ENCODE results near the gene FAM120B.

Gene FAM120B

DNA sequence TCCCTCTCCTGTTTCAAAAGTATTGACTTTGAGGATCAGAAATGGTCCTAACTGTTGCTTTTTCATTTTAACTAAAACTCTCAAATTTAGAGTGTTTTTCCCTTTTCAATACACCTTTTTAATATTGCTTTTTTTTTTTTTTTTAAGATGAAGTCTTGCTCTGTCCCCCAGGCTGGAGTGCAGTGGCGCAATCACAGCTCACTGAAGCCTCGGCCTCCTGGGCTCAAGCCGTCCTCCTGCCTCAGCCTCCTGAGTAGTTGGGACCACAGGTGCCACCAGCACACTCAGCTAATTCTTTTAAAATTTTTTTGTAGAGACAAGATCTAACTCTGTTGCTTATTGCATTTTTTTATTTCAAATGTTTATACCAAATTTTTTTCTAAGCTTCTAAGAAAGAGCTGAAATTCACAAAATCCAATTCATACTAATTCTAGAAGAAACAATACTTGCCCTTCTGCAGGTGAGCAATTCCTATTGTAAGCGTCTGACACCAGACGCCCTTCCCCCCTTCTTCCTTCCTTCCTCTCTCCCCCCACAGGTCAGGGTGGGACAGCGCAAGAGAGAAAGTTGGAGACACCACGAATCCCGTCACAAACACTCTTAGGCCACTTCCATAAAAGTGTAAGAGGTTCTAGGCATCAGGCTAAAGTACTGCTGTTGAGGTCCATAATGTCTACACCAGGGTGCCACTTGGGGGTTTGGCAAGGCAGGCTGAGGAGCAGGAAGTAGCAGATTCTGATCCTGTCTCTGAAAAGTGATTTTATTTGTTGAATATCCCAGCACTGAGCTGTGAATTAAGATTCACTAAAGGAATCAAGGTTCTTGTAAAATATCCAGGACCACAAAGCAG is 28.4 kb upstream of the FAM120B start:
- FAIRE-seq = no peak
- TF ChIP-seq POLR2A (IDR thresholded peaks at IDR 0.05; ENCODE audit: low read depth, low read length) = no peak
- DNase-seq (ENCODE audit: insufficient read length, low spot score) = no peak

DNA sequence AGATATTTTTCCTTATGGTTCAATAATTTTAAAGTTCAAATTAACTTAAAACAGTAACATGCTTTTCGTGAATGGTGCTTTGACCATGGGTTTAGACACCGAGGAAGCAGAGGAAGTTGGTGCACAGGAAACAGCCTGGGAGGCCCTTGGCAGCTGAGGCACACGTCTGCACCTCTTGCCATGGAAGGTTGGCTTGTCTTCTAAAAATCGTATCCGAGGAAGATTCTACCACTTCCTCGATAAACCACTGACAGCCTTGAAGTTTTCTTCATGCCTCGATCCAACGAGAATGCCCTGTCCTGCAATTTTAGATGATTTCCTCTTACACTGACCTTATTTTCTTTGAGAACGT is 27.8 kb upstream of the FAM120B start:
- DNase-seq (ENCODE audit: insufficient read length, low spot score) (no peak), FAIRE-seq (no peak)
- no peak for TF ChIP-seq POLR2A (IDR thresholded peaks at IDR 0.05; ENCODE audit: low read depth, low read length)

DNA sequence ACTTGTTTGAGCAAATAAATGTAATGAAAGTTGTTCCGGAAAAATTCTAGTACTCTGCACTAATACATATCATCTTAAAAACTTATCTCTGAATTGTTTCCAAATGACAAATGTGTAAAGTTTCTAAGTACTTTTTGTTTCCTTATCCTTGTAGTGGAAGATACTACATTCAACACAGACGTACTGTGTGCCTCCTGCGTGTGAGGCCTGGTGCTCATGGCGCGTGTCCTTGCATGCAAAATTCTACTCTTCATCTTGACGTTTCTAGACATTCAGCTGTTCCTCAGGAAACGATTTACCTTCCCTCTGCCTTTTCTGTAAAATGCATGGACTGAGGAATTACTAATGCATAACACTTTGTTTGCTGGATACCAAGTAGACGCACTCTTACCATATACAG is 27.1 kb upstream of the FAM120B start:
- DNase-seq (ENCODE audit: insufficient read length, low spot score) (no peak), FAIRE-seq (no peak)
- TF ChIP-seq POLR2A (IDR thresholded peaks at IDR 0.05; ENCODE audit: low read depth, low read length) = no peak

DNA sequence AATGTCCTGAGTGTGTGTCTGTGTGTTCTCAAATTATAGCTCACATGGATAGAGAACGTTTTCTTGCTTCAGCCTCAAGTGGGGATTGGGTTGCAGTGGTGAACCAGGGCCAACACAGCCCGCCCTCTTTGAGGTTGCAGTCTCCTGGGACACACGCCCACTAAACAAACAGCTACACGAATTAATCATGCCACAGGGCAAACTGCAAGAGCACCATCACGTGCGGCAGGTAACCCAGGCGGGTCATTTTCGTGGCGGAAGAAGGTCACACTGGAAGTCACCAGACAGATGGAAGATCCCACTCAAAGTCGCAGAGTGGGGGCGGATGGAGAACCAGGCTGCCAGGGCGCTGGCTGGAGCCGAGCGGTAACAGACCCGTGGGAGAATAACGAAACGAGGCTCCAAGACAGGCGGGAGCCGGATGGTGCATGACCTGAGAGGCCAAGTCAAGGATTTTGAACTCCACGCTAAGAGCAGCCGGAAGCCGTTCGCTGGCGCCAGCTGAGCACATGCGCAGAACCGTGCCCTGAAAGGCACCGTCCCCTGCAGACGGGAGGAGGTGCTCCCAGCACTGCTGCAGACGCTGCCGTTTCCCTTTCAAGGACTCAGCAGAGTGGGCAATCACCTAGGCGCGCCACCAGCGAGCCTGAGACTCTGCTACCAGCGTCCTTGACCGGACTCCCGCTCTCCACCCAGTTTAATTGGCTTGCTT is 26.4 kb upstream of the FAM120B start:
- FAIRE-seq (no peak), DNase-seq (ENCODE audit: insufficient read length, low spot score) (no peak)
- no peak for TF ChIP-seq POLR2A (IDR thresholded peaks at IDR 0.05; ENCODE audit: low read depth, low read length)

DNA sequence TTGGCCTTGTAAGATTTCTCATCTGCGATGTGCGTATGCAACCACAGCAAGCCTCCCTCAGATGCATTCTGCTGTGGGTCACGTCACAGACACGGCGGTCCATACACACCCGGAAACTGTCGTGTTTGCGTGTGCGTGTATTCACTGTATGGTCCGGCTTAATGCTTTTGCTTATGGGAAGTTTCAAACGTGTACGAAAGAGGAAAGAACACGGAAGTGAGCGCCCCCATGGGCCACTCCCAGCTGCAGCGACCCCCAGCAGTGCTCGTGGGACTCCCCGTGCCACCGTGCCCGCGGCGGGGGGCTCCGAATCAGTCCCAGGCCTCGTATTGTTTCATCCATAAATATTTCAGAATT is 25.9 kb upstream of the FAM120B start:
- FAIRE-seq = no peak
- TF ChIP-seq POLR2A (IDR thresholded peaks at IDR 0.05; ENCODE audit: low read depth, low read length) = no peak
- no peak for DNase-seq (ENCODE audit: insufficient read length, low spot score)

DNA sequence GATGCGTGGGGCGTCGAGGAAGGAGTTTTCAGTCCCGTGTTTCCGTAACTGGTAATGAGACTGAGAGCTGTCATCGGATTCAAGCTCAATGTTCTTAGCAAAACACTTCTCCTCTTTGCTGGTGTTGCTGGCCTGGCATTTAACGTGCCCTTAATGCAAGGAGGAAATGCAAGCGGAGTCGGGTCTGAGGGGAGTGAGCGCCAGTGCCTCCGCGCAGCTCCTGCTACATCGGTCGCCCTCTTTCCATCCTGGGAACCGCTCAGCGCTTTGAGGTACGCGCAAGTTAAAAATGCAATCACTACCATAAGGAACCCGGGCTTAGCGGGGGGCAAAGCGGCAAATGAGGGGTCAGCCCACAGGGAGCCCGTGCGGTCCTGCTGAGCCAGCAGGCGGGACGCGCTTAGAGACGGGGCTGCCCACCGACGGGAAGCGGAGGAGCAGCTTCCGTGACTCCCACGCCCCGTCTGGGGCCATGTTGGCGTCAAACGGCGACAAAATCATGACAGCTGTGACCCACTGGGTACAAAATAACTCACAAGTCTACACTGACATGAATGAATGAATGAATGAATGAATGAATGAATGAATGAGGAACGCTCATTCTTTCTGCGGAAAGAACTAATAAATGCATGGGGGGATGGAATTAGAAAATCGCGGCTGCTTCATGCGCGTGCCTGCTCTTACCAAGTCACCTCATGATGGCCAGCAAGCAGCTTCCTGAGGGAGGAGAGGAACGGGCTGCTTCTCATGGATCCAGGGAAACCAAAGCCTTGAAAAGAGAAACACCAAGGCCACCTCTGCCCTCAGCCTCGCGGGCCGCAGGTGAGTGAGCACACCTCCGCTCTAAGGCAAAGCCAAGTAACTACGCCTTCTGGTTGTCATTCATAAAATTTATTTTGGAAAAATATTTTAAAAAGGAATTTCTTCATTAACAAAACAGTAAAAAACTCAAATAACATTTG is 24.9 kb upstream of the FAM120B start:
- no peak for FAIRE-seq
- no peak for TF ChIP-seq POLR2A (IDR thresholded peaks at IDR 0.05; ENCODE audit: low read depth, low read length)

DNA sequence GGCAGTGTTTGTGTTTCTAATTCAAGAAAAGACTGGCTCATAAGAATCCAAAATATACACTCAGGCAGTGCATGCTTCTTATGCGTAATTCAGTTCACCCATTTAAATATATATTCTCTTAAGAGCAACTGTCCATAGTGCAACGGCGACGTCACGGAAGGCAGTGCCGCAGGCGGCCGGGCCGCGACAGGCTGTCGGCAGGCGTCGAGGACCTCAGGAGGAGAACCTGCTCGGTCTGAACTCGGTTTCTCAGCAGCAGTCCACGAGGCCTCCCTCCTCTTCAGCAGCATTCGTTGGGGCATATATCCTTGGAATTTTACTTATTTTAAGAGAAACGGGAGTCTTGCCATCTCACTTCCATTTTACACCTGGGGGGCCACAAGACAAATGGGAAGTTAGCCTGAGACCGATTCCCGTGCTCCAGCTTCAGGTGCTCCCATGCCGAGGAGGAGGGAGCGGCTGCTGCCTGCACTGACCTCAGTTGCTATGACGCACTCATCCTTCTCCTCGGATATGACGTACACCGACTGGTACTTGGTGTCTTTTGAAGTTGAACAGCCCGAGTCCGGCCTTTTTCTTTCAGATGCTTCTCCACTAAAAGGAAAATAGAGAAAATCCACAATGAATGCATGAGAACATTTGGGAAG is 23.9 kb upstream of the FAM120B start:
- FAIRE-seq (no peak), DNase-seq (ENCODE audit: insufficient read length, low spot score) (no peak)
- no peak for TF ChIP-seq POLR2A (IDR thresholded peaks at IDR 0.05; ENCODE audit: low read depth, low read length)

More for the DNA sequence above, 24.9 kb upstream of the FAM120B start:
- DNase-seq (ENCODE audit: insufficient read length, low spot score) = no peak

DNA sequence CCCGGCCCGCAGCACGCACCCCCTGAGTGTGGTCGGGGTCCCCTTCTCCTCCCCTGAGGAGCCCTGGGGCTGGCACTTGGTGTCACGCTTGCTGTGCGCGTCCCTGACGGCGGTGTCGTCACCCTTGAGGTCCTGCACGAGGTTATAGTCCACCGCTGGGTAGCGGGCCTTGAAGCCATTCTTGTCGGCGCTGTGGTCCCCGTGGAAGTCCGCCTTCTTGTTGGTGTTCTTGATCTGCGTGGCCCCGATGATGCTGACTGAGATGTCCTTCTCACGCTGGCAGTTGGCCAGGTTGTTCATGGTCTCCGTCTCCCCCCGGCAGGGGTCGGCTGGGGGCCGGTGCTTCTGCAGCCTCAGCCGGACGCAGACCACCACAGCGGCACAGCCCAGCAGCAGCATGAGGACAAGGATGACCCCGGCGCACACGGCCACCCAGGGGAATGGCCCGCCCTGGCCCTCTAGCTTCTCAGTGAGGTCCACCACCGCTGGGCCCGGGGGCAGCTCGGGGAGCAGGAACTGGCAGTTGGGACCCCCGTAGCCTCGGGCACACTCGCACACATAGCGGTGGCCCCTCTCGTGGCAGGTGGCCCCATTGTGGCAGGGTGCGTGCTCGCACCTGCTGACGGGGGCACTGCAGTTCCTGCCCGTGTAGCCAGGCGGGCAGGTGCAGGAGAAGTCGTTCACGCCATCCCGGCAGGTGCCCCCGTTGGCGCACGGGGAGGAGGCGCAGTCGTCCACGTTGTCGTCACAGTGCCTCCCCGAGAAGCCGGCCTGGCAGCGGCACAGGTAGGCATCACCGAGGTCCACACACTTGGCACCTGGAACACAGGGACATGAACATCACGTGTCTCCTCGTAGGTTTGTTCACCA is 23.1 kb upstream of the FAM120B start:
- FAIRE-seq (no peak), DNase-seq (ENCODE audit: insufficient read length, low spot score) (no peak)
- no peak for TF ChIP-seq POLR2A (IDR thresholded peaks at IDR 0.05; ENCODE audit: low read depth, low read length)

DNA sequence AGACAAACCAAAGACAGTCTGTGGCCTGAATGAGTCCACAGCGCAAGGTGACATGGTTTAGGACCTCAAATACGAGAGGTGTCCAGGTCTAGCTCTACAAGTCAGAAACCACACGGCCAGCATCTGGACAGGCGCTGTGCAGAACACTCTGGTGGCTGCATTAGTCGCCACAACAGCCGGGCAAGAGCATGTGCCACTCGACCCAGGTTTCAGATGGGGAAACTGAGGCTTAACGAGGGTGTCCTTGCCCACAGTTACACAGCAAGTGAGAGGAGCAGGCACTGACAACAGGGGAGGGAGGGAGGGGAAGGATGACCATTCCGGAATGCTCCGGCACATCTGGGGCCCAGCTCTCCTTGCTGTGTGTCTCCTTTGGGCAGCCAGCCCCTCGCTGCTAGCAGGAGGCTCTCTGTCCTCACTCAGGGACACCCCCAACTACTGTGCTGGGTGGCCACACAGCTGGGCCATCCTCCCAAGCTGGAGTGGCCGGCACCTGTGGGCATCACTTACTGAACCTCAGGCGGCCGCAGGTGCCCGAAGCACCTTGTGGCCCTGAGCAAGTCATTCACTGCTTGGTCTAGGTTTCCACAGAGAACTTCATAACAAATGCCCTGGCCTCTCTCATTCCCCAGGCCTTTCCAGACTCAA is 22.3 kb upstream of the FAM120B start:
- DNase-seq (ENCODE audit: insufficient read length, low spot score) (no peak), FAIRE-seq (no peak)
- no peak for TF ChIP-seq POLR2A (IDR thresholded peaks at IDR 0.05; ENCODE audit: low read depth, low read length)

DNA sequence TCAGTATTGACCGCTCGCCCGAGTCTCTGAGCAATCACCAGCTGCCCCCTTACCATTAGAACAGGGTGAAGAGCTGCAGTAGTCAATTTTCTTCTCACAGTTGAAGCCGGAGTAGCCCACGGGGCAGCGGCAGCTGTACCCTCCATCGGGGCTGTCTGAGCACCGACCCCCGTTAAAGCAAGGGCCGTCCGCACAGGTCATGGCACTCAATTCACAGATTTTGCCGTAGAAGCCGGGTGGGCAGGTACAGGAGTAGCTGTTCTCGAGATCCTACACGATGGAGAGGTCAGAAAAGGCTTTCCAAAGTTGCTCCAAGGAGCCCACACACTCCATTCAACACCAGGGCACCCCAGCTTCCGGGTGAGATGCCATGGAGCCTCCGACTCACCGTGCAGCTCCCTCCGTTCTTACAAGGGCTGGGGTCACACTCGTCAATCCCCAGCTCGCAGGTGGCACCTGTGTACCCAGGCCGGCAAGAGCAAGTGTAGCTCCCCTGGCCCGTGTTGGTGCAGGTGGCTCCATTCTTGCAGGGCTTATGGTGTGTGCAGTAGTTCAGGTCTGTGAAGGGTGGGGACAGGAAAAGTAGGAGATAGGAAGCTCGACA is 21.6 kb upstream of the FAM120B start:
- TF ChIP-seq POLR2A (IDR thresholded peaks at IDR 0.05; ENCODE audit: low read depth, low read length) = no peak
- DNase-seq (ENCODE audit: insufficient read length, low spot score) = no peak
- FAIRE-seq = no peak

DNA sequence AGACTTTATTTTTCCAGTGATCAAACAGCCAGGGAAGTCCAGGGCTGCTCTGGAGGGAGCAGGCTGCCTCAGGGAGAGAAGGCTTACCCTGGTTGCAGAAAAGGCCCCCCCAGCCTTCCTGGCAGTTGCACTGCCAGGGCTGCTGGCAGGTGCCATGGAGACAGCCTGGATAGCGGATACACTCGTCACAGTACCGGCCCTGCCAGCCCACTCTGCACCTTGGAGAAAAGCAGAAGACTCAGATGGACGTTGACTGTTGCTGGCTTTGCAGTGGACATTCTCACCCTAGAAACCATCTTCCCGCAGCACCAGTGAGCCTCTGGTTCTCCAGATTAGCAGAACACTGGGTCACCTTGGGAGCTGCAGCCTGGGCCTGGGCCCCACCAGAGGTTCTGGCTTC is 21.1 kb upstream of the FAM120B start:
- DNase-seq (ENCODE audit: insufficient read length, low spot score) (no peak), FAIRE-seq (no peak)
- TF ChIP-seq POLR2A (IDR thresholded peaks at IDR 0.05; ENCODE audit: low read depth, low read length) = no peak
